H4 (cell line): Measurements from ENCODE around the gene FANCI. TPM values are rescaled to one million over a fixed set of nuclear protein-coding genes. Genes with fewer than 3 reads are reported as not detected.
"Not testable (repeated sequence)": the region's sequence is repeated elsewhere in the genome, so short reads cannot be mapped to it uniquely, and the experiment has no call there.

Source experiments
- DNase-seq: peaks from one replicate; pipeline ENCODE4 v3.0.0-alpha.2; 2015; ENCODE audit warnings: low spot score
- total RNA-seq: library from RNA; depleted of rRNA; stranded (reverse); fragments of >200 nt; shearing (Covaris generic); gene quantifications from 2 replicates; pipeline ENCODE4 v1.2.3, GENCODE V29; 2014

FANCI gene
- total RNA-seq, 1 experiment from 2014 or later, result 61.2 TPM

GRCh38 chr15:89225588-89225987, 18.2 kb upstream of the FANCI start:
- no peak for DNase-seq

- no peak for DNase-seq
Observed at GRCh38 chr15:89226359-89227221, 17.2 kb upstream of the FANCI start.

DNA sequence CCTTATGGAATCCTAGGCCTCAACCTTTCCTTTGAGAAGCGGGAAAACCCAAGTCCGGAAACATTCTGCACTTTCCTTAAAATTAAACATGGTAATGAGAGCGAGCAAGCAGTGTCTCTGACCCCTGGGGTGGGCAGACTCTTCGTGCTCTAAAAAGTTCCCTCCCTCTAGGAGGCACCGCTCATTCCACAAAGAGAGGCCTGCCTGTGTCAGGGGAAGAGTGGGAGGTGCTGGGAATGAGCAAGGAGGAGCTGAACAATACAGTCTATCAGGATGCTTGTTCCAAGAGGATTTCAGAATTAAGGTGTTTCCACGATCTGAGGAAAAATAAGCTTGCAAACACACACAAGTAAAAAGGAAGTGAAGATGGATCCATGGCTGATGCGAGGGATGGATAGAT, 16.4 kb upstream of the FANCI start:
- no peak for DNase-seq

GRCh38 chr15:89230277-89230676, 13.5 kb upstream of the FANCI start:
- no peak for DNase-seq

DNA sequence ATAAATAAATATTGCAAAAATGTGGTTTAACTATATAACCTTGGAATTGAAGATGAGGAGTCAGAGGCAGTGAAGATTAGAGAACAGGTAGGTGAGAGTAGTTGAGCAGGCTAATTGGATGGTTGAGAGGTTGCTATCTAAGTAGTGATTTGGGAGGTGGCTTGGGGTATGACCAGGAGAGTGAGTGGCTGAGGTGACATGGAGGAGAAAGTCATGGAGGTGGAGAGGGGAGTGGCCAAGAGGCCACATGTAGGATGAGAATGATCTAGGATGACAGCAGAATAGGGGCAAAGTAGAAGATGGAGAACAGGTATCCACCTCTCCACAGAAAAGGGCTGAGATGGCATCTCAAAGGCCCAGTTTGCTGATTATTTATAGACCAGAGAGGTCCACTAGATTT, 11.9 kb upstream of the FANCI start:
- DNase-seq, result no peak

DNA sequence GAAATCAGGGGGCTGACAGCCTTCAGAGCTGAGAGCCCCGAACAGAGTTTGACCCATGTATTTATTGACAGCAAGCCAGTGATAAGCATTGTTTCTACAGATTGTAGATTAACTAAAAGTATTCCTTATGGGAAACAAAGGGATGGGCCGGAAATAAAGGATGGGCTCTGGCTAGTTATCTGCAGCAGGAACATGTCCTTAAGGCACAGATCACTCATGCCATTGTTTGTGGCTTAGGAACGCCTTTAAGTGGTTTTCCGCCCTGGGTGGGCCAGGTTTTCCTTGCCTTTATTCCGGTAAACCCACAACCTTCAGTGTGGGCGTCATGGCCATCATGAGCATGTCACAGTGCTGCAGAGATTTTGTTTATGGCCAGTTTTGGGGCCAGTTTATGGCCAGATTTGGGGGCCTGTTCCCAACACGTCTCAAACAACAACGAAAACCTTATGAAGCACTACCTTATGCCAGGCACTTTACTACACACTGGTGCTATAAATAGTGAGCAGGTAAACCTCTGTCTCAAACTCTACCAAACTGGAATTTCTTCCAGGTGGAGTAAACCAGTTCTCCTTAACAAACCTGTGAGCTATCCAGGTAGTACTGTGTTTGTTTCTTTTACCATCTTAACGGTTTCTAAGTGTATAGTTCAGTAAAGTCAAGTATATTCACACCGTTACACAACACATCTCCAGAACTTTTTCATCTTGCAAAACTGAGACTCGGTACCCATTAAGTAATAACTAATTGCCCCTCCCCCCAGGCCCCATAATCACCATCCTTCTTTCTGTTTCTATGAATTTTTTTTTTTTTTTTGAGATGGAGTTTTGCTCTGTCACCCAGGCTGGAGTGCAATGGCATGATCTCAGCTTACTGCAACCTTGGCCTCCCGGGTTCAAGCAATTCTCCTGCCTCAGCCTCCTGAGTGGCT, 3.6 kb upstream of the FANCI start:
- not testable (repeated sequence) for DNase-seq

DNA sequence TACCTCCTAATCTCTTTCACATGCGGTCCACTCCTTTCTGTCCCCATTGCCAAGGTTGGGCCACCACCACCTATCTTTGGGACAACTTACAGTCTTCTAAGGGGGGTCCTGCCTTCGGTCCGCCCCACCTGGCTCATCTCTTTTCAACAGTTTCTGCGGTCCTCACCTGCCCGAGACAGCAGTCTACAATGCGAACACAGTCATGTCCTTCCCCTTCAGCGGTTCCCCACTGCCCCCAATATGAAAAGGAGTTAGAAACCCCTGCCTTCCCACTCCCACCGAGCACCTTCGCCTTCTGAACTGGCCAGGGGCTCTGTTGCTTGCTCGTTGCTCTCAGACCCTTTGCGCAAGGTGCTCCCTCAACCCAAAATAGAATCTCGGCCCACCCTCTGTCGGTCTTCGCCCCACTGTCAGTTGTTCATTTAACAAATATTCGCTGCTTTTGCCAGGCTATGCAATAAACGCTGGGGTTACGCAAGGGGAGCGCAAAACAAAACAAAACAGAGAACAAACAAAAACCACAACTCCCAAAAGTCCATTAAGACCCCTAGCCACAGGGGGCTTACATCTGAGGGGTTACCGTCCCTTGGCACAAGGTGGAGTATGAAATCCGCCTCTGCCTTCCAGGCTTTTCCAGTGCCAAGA, 611 bp upstream of the FANCI start:
- DNase-seq, result no peak

GRCh38 chr15:89244574-89244903, 760 bp downstream of the FANCI start:
- DNase-seq, result no peak

DNA sequence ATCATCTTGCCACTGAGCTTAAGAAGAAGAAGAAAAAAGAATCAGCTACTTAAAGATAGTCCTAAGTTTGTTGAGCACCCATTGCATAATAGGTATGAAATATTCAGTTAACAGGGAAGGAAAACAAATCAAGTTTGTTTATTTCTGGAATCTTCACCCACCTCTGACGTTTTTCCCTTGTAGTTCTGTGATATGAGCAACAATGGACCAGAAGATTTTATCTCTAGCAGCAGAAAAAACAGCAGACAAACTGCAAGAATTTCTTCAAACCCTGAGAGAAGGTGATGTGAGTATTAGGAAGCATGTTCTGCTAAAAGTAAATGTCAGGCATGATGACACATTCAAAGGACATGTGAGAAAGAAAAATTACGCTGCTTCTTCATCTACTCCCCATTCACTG, 3.7 kb downstream of the FANCI start:
- no peak for DNase-seq

DNA sequence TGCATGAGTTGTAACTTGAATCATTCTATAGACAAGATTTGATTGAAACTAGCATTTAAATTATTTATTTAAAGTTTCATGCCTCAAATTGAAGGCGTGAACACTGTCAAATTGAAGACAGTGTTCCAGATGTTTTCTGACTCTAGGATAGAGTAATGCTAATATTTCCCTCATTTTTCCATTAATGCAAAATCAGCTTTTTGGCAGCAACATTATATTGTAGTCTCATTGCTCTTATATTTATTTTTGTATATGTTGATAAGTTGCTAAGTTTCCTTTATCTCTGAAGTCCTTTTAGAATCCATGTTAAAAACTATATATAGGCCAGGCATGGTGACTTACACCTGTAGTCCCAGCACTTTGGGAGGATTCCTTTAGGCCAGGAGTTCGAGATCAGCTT, 4.8 kb downstream of the FANCI start:
- no peak for DNase-seq

- DNase-seq, result not testable (repeated sequence)
Observed at GRCh38 chr15:89250142-89250541, 6.4 kb downstream of the FANCI start.

DNA sequence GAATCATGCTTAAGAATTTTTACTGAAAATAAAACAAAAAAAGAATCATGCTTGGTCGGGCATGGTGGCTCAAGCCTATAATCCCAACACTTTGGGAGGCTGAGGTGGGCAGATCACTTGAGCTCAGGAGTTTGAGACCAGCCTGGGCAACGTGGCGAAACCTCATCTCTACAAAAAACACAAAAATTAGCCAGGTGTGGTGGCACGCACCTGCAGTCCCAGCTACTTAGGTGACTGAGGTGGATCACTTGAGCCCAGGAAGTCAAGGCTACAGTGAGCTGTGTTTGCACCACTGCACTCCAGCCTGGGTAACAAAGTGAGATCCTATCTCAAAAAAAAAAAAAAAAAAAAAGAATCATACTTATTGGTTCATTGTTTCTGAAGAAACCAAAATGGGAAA, 33.5 kb downstream of the FANCI start:
- not testable (repeated sequence) for DNase-seq

- no peak for DNase-seq
Observed at GRCh38 chr15:89278307-89278706, 34.5 kb downstream of the FANCI start.

- DNase-seq, result no peak
Observed at GRCh38 chr15:89282631-89283030, 38.9 kb downstream of the FANCI start.

- DNase-seq, result no peak
Observed at GRCh38 chr15:89283201-89283600, 39.4 kb downstream of the FANCI start.

DNA sequence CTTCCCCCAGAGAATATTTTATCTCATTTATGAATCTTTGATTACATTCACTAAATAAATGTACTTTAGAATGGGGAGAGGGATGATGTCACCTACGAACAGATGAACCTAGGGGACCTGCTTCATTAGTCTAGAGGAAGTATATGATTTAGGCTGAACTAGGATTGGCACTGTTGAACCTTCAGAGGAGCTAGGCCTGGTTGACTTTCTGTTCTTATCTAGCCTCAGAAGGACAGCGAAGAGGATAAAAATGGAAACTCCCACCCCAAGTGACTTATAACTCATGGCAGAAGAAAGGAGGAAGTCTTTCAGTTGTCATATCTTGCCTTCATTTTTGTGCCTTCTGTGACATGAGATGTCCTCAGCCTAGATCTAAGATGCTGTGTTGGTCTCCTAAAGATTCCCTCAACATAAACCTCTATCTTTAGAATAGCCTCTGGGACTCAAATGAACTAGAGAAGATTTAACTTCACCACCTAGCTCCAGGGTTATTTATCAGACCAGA, 48.2 kb downstream of the FANCI start:
- no peak for DNase-seq

DNA sequence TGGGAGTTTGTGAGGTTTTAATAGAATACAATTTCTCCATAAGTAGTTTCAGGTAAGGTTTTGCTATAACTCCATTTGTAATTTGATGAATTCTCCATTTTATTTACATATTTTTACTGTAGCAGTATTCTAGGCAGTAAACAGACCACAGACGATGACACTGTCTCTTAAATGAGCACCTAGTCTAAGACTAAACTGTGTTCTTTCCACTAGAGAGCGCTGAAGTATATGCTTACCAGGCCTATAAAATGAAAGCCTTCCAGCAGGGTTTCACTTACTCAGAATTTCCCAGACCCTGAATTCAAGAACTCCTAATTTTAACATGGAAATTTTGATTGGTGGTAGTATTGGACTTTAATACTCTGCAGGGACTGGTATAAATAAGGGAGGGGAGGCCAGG, 49.2 kb downstream of the FANCI start:
- DNase-seq, result no peak

- no peak for DNase-seq
Observed at GRCh38 chr15:89299896-89300295, 56.1 kb downstream of the FANCI start.

DNA sequence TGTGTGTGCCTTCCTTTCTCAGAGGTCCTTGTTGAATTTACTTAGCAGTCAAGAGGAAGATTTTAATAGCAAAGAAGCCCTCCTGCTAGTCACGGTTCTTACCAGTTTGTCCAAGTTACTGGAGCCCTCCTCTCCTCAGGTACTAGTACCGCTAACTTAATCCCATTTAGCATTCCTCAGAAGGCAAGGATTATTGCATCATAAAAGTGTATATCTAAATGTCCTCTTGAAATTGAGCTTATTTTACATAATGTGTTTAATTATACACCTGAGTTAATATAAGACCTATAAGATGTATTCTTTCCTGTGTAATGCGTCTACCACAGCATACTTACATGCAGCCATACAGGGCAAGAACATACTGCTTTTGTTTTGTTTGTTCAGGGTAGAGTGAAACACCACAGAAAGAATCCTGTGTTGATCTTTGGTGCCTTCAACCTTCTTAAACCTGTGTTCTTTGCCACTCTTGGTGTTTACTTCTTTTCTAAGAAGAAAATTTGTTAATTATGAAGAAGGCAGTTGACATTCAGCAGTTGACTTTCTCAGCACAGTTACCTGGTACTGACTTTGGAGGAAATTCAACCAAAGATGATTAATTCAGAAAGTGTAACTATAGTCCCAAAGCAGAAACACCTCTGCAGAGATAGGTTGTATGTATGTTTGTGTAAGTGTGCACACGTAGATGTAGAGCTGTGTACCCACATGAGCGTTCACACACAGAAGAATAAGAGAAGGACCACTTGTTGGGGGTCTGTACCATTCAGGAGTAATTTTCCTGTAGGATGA, 57.7 kb downstream of the FANCI start:
- no peak for DNase-seq

- DNase-seq, result no peak
Observed at GRCh38 chr15:89303986-89304385, 60.2 kb downstream of the FANCI start.

DNA sequence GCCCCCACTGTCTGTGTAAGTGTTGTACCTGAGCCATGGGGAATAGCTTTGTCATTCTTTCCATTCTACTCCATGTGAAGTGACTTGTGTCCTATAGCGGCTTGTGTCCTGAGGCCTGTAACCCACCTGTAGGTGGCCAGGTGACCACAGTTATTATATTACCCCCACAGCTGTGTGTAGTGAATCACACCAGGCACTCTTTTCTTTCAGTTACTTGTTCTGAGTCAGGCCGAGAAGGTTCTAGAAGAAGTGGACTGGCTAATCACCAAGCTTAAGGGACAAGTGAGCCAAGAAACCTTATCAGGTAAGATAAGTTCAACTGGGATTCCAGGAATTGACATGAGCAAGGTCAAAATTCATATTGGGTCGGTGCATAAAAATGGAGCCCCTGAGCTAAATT, 61.6 kb downstream of the FANCI start:
- DNase-seq, result no peak
